ENCODE data around the gene ZIM2.

The ZIM2 gene

DNA sequence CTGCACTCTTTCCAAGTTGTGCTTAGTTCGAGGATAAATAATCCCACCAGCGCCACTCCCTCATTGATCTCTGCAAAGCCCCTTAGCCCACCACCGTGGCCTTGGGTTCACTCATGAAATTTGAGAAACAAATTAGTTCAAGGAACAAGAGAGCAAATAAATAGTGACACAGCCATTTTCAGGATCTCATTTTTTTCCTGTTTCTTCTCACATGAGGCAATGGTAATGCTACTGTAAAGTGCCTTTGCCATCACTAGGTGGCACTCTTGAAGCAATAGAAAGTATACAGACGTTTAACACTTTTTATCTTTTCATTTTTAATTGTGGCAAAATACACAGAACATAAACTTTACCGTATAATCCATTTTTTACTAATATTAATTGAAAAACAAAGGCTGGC is 92.1 kb downstream of the ZIM2 start:
- TF ChIP-seq GABPA (IDR thresholded peaks at IDR 0.05; ENCODE audit: low read depth) = no peak
- TF ChIP-seq, protein P1, sequence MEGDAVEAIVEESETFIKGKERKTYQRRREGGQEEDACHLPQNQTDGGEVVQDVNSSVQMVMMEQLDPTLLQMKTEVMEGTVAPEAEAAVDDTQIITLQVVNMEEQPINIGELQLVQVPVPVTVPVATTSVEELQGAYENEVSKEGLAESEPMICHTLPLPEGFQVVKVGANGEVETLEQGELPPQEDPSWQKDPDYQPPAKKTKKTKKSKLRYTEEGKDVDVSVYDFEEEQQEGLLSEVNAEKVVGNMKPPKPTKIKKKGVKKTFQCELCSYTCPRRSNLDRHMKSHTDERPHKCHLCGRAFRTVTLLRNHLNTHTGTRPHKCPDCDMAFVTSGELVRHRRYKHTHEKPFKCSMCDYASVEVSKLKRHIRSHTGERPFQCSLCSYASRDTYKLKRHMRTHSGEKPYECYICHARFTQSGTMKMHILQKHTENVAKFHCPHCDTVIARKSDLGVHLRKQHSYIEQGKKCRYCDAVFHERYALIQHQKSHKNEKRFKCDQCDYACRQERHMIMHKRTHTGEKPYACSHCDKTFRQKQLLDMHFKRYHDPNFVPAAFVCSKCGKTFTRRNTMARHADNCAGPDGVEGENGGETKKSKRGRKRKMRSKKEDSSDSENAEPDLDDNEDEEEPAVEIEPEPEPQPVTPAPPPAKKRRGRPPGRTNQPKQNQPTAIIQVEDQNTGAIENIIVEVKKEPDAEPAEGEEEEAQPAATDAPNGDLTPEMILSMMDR (IDR thresholded peaks at IDR 0.05; ENCODE audit: insufficient read depth, low read length) = peak; percentile 22
- no peak overlapping the region for H3K4me3 ChIP-seq (replicated peaks; ENCODE audit: insufficient read depth, low read length)
- no peak overlapping the region for H3K27ac ChIP-seq (replicated peaks)
- no peaks in the 10 kb centered on the region for H3K27me3 ChIP-seq (ENCODE audit: insufficient read depth, poor library complexity, severe bottlenecking)
- DNase-seq (ENCODE audit: low read depth in 1 of 2, low spot score in 1 of 2) = peak in 1 of 2 experiments; percentile 12

DNA sequence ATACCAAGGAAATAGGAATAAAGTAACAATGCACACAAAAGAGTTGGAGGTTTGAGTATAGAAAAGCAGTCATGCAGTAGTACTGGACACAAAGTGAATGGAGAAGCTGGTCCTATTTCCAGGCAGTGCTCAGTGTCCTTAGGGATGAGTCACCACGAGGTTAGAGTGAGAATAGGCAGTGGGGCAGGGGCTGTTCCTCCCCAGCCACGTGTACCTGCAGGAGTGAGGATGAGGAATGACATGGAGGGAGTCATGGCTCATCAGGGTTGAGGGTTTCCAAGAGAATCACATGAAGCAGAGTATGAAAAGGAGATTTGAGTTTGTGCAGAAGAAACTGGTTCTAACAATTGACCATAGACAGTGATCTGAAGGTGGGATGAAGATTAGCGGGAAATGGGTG is 94.2 kb downstream of the ZIM2 start:
- H3K27me3 ChIP-seq (ENCODE audit: insufficient read depth, poor library complexity, severe bottlenecking) = no peaks in the 10 kb centered on the region
- H3K4me3 ChIP-seq (replicated peaks; ENCODE audit: insufficient read depth, low read length) = no peak overlapping the region
- H3K27ac ChIP-seq (replicated peaks) = no peak overlapping the region
- TF ChIP-seq, protein P2, sequence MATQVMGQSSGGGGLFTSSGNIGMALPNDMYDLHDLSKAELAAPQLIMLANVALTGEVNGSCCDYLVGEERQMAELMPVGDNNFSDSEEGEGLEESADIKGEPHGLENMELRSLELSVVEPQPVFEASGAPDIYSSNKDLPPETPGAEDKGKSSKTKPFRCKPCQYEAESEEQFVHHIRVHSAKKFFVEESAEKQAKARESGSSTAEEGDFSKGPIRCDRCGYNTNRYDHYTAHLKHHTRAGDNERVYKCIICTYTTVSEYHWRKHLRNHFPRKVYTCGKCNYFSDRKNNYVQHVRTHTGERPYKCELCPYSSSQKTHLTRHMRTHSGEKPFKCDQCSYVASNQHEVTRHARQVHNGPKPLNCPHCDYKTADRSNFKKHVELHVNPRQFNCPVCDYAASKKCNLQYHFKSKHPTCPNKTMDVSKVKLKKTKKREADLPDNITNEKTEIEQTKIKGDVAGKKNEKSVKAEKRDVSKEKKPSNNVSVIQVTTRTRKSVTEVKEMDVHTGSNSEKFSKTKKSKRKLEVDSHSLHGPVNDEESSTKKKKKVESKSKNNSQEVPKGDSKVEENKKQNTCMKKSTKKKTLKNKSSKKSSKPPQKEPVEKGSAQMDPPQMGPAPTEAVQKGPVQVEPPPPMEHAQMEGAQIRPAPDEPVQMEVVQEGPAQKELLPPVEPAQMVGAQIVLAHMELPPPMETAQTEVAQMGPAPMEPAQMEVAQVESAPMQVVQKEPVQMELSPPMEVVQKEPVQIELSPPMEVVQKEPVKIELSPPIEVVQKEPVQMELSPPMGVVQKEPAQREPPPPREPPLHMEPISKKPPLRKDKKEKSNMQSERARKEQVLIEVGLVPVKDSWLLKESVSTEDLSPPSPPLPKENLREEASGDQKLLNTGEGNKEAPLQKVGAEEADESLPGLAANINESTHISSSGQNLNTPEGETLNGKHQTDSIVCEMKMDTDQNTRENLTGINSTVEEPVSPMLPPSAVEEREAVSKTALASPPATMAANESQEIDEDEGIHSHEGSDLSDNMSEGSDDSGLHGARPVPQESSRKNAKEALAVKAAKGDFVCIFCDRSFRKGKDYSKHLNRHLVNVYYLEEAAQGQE (IDR thresholded peaks at IDR 0.05; ENCODE audit: insufficient replicate concordance, low read depth) = no peak
- TF ChIP-seq POLR2AphosphoS5 (IDR thresholded peaks at IDR 0.05; ENCODE audit: low read depth) (no peak), SPI1 (IDR thresholded peaks at IDR 0.05; ENCODE audit: borderline replicate concordance, low read depth) (no peak)
- no peak for DNase-seq (ENCODE audit: low read depth in 1 of 2, low spot score in 1 of 2)

DNA sequence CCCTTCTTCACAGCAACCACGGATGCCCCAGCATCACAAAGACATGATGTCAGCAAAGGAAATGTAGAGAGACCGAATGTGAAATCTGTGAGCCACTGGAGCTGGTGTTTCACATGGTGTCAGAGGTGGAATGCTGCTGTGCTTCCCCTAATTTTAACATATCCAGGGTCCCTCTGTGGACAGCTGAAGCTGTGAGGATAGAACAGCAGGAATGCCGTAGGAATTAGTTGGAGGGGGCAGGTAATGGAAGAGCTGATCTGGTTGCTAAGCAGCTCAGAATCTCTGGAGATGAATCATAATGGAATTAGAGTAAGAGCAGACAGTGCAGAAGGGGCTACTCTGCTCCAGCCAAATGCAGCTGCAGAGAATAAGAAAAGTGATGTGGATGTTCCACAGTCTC is 100.0 kb downstream of the ZIM2 start:
- Histone ChIP-seq H3K27ac (replicated peaks) (no peak overlapping the region), H3K4me3 (replicated peaks; ENCODE audit: insufficient read depth, low read length) (no peak overlapping the region), H3K27me3 (ENCODE audit: insufficient read depth, poor library complexity, severe bottlenecking) (no peaks in the 10 kb centered on the region)
- TF ChIP-seq, protein P1 (IDR thresholded peaks at IDR 0.05; ENCODE audit: insufficient read depth, low read length) = no peak
- TF ChIP-seq POLR2AphosphoS5 (IDR thresholded peaks at IDR 0.05; ENCODE audit: low read depth) = no peak
- no peak for TF ChIP-seq GABPA (IDR thresholded peaks at IDR 0.05; ENCODE audit: low read depth)
- TF ChIP-seq, protein P2 (IDR thresholded peaks at IDR 0.05; ENCODE audit: insufficient replicate concordance, low read depth) = no peak
- no peak for TF ChIP-seq SPI1 (IDR thresholded peaks at IDR 0.05; ENCODE audit: borderline replicate concordance, low read depth)
- no peak for DNase-seq (ENCODE audit: low read depth in 1 of 2, low spot score in 1 of 2)

DNA sequence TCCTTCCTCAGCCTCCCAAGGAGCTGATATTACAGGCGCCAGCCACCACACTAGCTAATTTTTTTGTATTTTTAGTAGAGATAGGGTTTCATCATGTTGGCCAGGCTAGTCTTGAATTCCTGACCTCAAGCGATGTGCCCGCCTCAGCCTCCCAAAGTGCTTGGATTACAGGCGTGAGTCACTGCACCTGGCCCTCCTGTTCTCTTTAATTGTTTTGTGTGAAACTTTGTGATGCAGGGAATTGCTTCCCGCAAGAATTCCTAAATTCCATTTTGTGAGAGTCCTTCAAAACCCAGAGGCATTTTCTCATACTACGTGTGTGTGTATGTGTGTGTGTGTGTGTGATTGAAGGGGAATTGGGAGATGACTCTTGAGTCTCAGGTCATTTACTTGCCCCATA is 104.0 kb downstream of the ZIM2 start:
- no peak for TF ChIP-seq SPI1 (IDR thresholded peaks at IDR 0.05; ENCODE audit: borderline replicate concordance, low read depth)
- Histone ChIP-seq H3K4me3 (replicated peaks; ENCODE audit: insufficient read depth, low read length) (no peak overlapping the region), H3K27me3 (ENCODE audit: insufficient read depth, poor library complexity, severe bottlenecking) (no peaks in the 10 kb centered on the region), H3K27ac (replicated peaks) (no peak overlapping the region)
- no peak for DNase-seq (ENCODE audit: low read depth in 1 of 2, low spot score in 1 of 2)

DNA sequence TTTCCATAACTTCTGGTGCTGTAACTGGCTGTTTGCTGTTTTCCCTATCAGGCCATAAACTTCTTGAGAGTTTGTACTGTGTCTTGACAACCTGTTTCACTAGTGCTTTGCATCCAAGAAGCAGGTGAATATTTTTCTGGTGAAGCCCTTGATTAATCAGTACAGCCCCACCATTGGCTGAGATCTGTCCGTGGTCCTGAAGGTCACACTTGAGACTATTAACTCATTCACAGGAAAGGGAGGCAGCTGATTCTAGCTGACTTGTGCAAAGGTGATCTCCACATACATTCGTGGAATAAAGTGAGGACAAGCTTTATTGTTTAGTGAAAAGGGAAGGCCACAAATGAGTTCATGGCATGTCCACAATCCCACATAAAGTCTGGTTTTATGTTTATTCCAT is 107.5 kb downstream of the ZIM2 start:
- Histone ChIP-seq H3K4me3 (replicated peaks; ENCODE audit: insufficient read depth, low read length) (no peak overlapping the region), H3K27ac (replicated peaks) (no peak overlapping the region), H3K27me3 (ENCODE audit: insufficient read depth, poor library complexity, severe bottlenecking) (no peaks in the 10 kb centered on the region)
- no peak for DNase-seq (ENCODE audit: low read depth in 1 of 2, low spot score in 1 of 2)
- no peak for TF ChIP-seq GABPA (IDR thresholded peaks at IDR 0.05; ENCODE audit: low read depth)
- TF ChIP-seq, protein P2 (IDR thresholded peaks at IDR 0.05; ENCODE audit: insufficient replicate concordance, low read depth) = peak; percentile 91

All from HL-60 (cell line).